Fibroblast of lung (primary cell): ENCODE results near the gene PRODH2. TPM values are rescaled to one million over a fixed set of nuclear protein-coding genes. Genes with fewer than 3 reads are reported as not detected.

ENCODE experiments used
- DNase-seq, 2 donors: peaks; one replicate each; pipeline versions ENCODE4 v3.0.0 to v3.0.0-alpha.2; 2010; ENCODE audit warnings: low read depth in 2 of 2
- H2AFZ ChIP-seq: 2 replicates; pipeline ENCODE4 v1.5.1; 2012; ENCODE audit warnings: low read length, control low read depth, inconsistent platforms
- H3K27ac ChIP-seq: 2 replicates; pipeline ENCODE4 v1.5.1; 2011; ENCODE audit warnings: low read length, control low read depth; ENCODE audit not compliant: insufficient read depth
- H3K27me3 ChIP-seq: 2 replicates; pipeline ENCODE4 v1.5.1; 2011; ENCODE audit warnings: mild to moderate bottlenecking, low read length; ENCODE audit not compliant: control insufficient read depth, insufficient read depth
- H3K36me3 ChIP-seq: 2 replicates; pipeline ENCODE4 v1.5.1; 2011; ENCODE audit warnings: low read length; ENCODE audit not compliant: control insufficient read depth, insufficient read depth
- H3K4me1 ChIP-seq: 2 replicates; pipeline ENCODE4 v1.5.1; 2011; ENCODE audit warnings: low read length; ENCODE audit not compliant: control insufficient read depth, insufficient read depth; ENCODE audit errors: extremely low read depth
- H3K4me2 ChIP-seq: 2 replicates; pipeline ENCODE4 v1.5.1; 2011; ENCODE audit warnings: low read length, control low read depth; ENCODE audit not compliant: insufficient read depth; ENCODE audit errors: extremely low read depth
- H3K4me3 ChIP-seq, 4 experiments: fragments of 200-600 bp in 1 of 4; sonication (generic) in 1 of 4; replicated peaks in 1 of 4; 2 replicates each; pipeline ENCODE4 v1.5.1; 2011 to 2016; ENCODE audit warnings: low read length in 4 of 4, low read depth in 3 of 4, mild to moderate bottlenecking in 3 of 4, control low read depth in 2 of 4, inconsistent platforms in 1 of 4, mixed read lengths in 1 of 4; ENCODE audit not compliant: insufficient read depth in 1 of 4; ENCODE audit errors: control extremely low read depth in 1 of 4
- H3K79me2 ChIP-seq: 2 replicates; pipeline ENCODE4 v1.5.1; 2012; ENCODE audit warnings: mild to moderate bottlenecking, low read length, inconsistent platforms; ENCODE audit not compliant: control insufficient read depth, insufficient read depth
- H3K9ac ChIP-seq: 2 replicates; pipeline ENCODE4 v1.5.1; 2011; ENCODE audit warnings: mild to moderate bottlenecking, low read length, control low read depth; ENCODE audit not compliant: insufficient read depth
- H3K9me3 ChIP-seq: 2 replicates; pipeline ENCODE4 v1.5.1; 2012; ENCODE audit warnings: low read depth, low read length; ENCODE audit not compliant: control insufficient read depth, insufficient read depth
- H4K20me1 ChIP-seq: 2 replicates; pipeline ENCODE4 v1.5.1; 2011; ENCODE audit warnings: low read length; ENCODE audit not compliant: control insufficient read depth, insufficient read depth; ENCODE audit errors: extremely low read depth
- EZH2 ChIP-seq: IDR thresholded peaks from 2 replicates; pipeline ENCODE4 v1.5.1; 2012; ENCODE audit warnings: low read length, control low read depth, mild to moderate bottlenecking; ENCODE audit errors: missing control alignments
- polyA plus RNA-seq, 2 donors: library from polyadenylated mRNA; depleted of rRNA in 1 of 2; stranded (reverse) in 1 of 2; unstranded in 1 of 2; fragments of >200 nt; gene quantifications; 2 replicates each; pipeline ENCODE4 v1.2.1, GENCODE V29; 2011 to 2012; ENCODE audit warnings: missing spikeins in 1 of 2
- total RNA-seq: library from RNA; depleted of rRNA; stranded (reverse); fragments of >200 nt; gene quantifications from 2 replicates; pipeline ENCODE4 v1.2.1, GENCODE V29; 2014
- TF ChIP-seq, protein P1 (sequence below), 2 donors: IDR thresholded peaks in 1 of 2; conservative IDR thresholded peaks in 1 of 2; 1 replicate in 1 of 2; 2 replicates in 1 of 2; pipeline ENCODE4 v1.5.1; 2011 to 2012; ENCODE audit warnings: low read length in 2 of 2, control low read depth in 1 of 2, inconsistent platforms in 1 of 2, low read depth in 1 of 2, mild to moderate bottlenecking in 1 of 2

The PRODH2 gene
- total and polyA plus RNA-seq, 2 donors (not counting 1 experiment from before 2014, with no cell fraction given): not detected

DNA sequence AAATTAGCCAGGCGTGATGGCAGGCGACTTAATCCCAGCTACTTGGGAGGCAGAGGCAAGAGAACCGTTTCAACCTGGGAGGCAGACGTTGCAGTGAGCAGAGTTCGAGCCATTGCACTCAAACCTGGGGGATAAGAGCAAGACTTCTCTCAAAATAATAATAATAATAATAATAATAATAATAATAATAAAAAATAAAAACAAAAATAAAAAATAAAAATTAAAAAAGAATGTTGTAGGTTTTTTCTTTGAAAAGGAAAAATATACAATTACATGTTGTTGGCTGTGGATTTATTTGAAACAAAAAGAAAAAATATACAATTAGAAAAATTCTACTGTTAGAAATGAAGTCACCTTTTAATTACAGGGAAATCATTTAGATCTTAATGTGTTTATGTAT is 11.5 kb upstream of the PRODH2 start:
- Histone ChIP-seq H3K79me2 (no peaks in the 10 kb centered on the region), H3K27me3 (no peaks in the 10 kb centered on the region), H4K20me1 (no peaks in the 10 kb centered on the region), H3K9me3 (no peaks in the 10 kb centered on the region), H2AFZ (no peak overlapping the region), H3K4me1 (no peaks in the 10 kb centered on the region), H3K27ac (no peak overlapping the region), H3K9ac (no peak overlapping the region), H3K36me3 (no peaks in the 10 kb centered on the region), H3K4me3 (no peak overlapping the region), H3K4me2 (no peak overlapping the region)
- no peak for TF ChIP-seq EZH2
- TF ChIP-seq, protein P1, sequence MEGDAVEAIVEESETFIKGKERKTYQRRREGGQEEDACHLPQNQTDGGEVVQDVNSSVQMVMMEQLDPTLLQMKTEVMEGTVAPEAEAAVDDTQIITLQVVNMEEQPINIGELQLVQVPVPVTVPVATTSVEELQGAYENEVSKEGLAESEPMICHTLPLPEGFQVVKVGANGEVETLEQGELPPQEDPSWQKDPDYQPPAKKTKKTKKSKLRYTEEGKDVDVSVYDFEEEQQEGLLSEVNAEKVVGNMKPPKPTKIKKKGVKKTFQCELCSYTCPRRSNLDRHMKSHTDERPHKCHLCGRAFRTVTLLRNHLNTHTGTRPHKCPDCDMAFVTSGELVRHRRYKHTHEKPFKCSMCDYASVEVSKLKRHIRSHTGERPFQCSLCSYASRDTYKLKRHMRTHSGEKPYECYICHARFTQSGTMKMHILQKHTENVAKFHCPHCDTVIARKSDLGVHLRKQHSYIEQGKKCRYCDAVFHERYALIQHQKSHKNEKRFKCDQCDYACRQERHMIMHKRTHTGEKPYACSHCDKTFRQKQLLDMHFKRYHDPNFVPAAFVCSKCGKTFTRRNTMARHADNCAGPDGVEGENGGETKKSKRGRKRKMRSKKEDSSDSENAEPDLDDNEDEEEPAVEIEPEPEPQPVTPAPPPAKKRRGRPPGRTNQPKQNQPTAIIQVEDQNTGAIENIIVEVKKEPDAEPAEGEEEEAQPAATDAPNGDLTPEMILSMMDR (conservative IDR thresholded peaks at IDR 0.05 in 1 of 2, IDR thresholded peaks at IDR 0.05 in 1 of 2; ENCODE audit: low read depth in 1 of 2, low read length in 2 of 2): no peak
- DNase-seq: no peak

DNA sequence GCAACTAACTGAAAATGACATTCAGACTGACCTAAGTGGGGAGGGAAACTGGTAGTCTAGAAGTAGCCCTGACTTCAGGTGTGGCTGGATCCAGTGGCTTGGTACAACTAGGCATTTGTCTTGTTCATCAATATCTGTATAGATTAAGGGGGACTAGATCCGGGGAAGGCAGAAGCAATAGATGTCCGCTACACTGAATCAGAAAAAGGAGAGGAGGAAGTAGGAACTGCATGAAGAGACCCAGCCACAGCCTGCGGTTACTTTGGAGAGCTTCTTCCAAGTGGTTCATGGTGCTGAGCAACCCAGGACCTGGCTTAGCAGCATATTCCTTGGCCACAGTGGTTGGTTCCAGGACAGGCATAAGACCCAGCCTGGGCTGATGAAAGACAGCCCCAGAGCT is 9.9 kb upstream of the PRODH2 start:
- Histone ChIP-seq H3K4me1 (no peaks in the 10 kb centered on the region), H3K27ac (no peak overlapping the region), H3K9me3 (no peaks in the 10 kb centered on the region), H3K4me3 (no peak overlapping the region), H3K36me3 (no peaks in the 10 kb centered on the region), H3K4me2 (no peak overlapping the region), H4K20me1 (no peaks in the 10 kb centered on the region), H3K9ac (no peak overlapping the region), H3K27me3 (no peaks in the 10 kb centered on the region), H3K79me2 (no peaks in the 10 kb centered on the region), H2AFZ (no peak overlapping the region)
- no peak for DNase-seq
- no peak for TF ChIP-seq EZH2
- TF ChIP-seq, protein P1 (conservative IDR thresholded peaks at IDR 0.05 in 1 of 2, IDR thresholded peaks at IDR 0.05 in 1 of 2; ENCODE audit: low read depth in 1 of 2, low read length in 2 of 2): no peak

DNA sequence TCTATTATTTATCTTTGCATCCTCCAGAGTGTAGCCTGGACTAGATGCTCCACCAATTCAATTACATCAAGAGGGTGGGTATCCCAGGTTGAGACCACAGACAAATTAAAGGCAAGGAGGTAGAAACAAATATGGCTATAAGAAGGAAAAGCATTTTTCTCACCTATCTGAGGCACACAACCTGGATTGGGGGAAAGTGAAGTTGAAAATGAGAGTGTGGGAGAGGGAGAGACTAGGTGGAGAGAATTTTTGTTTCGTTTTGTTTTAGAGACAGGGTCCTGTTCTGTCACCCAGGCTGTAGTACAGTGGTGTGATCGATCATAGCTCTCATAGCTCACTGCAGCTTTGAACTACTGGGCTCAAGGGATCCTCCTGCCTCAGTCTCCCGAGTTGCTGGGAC is 5.8 kb upstream of the PRODH2 start:
- TF ChIP-seq EZH2: no peak
- TF ChIP-seq, protein P1 (conservative IDR thresholded peaks at IDR 0.05 in 1 of 2, IDR thresholded peaks at IDR 0.05 in 1 of 2; ENCODE audit: low read depth in 1 of 2, low read length in 2 of 2): no peak
- no peak overlapping the region for H3K9ac ChIP-seq
- H3K9me3 ChIP-seq: no peaks in the 10 kb centered on the region
- no peaks in the 10 kb centered on the region for H4K20me1 ChIP-seq
- no peak overlapping the region for H3K4me3 ChIP-seq
- H3K4me1 ChIP-seq: no peaks in the 10 kb centered on the region
- no peaks in the 10 kb centered on the region for H3K79me2 ChIP-seq
- H3K36me3 ChIP-seq: no peaks in the 10 kb centered on the region
- no peak for DNase-seq
- H2AFZ ChIP-seq: no peak overlapping the region
- H3K27ac ChIP-seq: no peak overlapping the region
- H3K27me3 ChIP-seq: no peaks in the 10 kb centered on the region
- no peak overlapping the region for H3K4me2 ChIP-seq
